Measurements from ENCODE around the gene SPTBN4.

- TF ChIP-seq CTCF (IDR thresholded peaks at IDR 0.05; ENCODE audit: low read length) = no peak
- TF ChIP-seq EZH2 (optimal IDR thresholded peaks at IDR 0.05; ENCODE audit: low read depth, low read length) = no peak
- no peak for TF ChIP-seq EZH2phosphoT487 (IDR thresholded peaks at IDR 0.05; ENCODE audit: low read length)
Measured at GRCh38 chr19:40620161-40620485, 153.3 kb downstream of the SPTBN4 start.

Measured in MM.1S (cell line).